HEK293 (cell line): ENCODE measurements around the gene POGLUT2.

ENCODE experiments used
- CTCF ChIA-PET: fragments of 350-600 bp; formaldehyde crosslinking; extraction: SDS; loops from one replicate; lab custom pipeline; 2021; ENCODE audit warnings: antibody characterized with exemption; lab: Yijun Ruan, JAX
- POLR2A ChIA-PET: fragments of 300-600 bp; formaldehyde crosslinking; extraction: SDS; loops from one replicate; lab custom pipeline; 2020; ENCODE audit warnings: antibody characterized with exemption, inconsistent platforms; lab: Yijun Ruan, JAX
- H3K27ac ChIP-seq: fragments of 200-500 bp; sonication (Bioruptor generic); 2 replicates; pipeline ENCODE4 v1.5.1; 2014; ENCODE audit warnings: low read depth, low read length, control low read depth, inconsistent platforms; ENCODE audit errors: extremely low read depth
- H3K36me3 ChIP-seq, 2 experiments: fragments of 200-500 bp in 1 of 2; sonication (Bioruptor generic) in 1 of 2; 1 replicate in 1 of 2; 2 replicates in 1 of 2; pipeline ENCODE4 v1.5.1; 2014 to 2017; ENCODE audit warnings: inconsistent platforms in 2 of 2, low read length in 2 of 2; ENCODE audit not compliant: control insufficient read depth in 2 of 2, insufficient read depth in 1 of 2
- H3K4me1 ChIP-seq: fragments of 200-500 bp; sonication (Bioruptor generic); 2 replicates; pipeline ENCODE4 v1.5.1; 2014; ENCODE audit warnings: mild to moderate bottlenecking, low read length, inconsistent platforms; ENCODE audit not compliant: control insufficient read depth, insufficient read depth
- H3K4me3 ChIP-seq: 2 replicates; pipeline ENCODE4 v1.5.1; 2011; ENCODE audit warnings: low read depth, mild to moderate bottlenecking, control low read depth, low read length, moderate library complexity
- H3K9me3 ChIP-seq: fragments of 200-500 bp; sonication (Bioruptor generic); 2 replicates; pipeline ENCODE4 v1.5.1; 2014; ENCODE audit warnings: low read depth, low read length, inconsistent platforms; ENCODE audit not compliant: control insufficient read depth, insufficient read depth
- KLF1 ChIP-seq: fragments of 450-650 bp; formaldehyde crosslinking; IDR thresholded peaks from 2 replicates; pipeline ENCODE4 v1.5.1; 2016; ENCODE audit warnings: missing biosample characterization, missing genetic modification characterization
- ZBTB21 ChIP-seq: fragments of 450-650 bp; formaldehyde crosslinking; IDR thresholded peaks from 2 replicates; pipeline ENCODE4 v1.5.1; 2017; ENCODE audit warnings: missing biosample characterization, missing genetic modification characterization
- ZBTB7A ChIP-seq: fragments of 450-650 bp; formaldehyde crosslinking; IDR thresholded peaks from 2 replicates; pipeline ENCODE4 v1.5.1; 2016; ENCODE audit warnings: low read depth, missing biosample characterization, missing genetic modification characterization
- ZNF211 ChIP-seq: fragments of 450-650 bp; formaldehyde crosslinking; IDR thresholded peaks from 2 replicates; pipeline ENCODE4 v1.5.1; 2016; ENCODE audit warnings: low read depth, missing biosample characterization, missing genetic modification characterization
- ZNF214 ChIP-seq: fragments of 450-650 bp; formaldehyde crosslinking; IDR thresholded peaks from 2 replicates; pipeline ENCODE4 v1.5.1; 2017; ENCODE audit warnings: missing biosample characterization, mild to moderate bottlenecking, missing genetic modification characterization, borderline replicate concordance
- ZNF239 ChIP-seq: fragments of 450-650 bp; formaldehyde crosslinking; IDR thresholded peaks from 2 replicates; pipeline ENCODE4 v1.5.1; 2016; ENCODE audit warnings: missing biosample characterization, missing genetic modification characterization
- ZNF292 ChIP-seq: fragments of 450-650 bp; formaldehyde crosslinking; IDR thresholded peaks from 2 replicates; pipeline ENCODE4 v1.5.1; 2016; ENCODE audit warnings: low read depth, missing biosample characterization, missing genetic modification characterization, borderline replicate concordance
- ZNF558 ChIP-seq: fragments of 450-650 bp; formaldehyde crosslinking; IDR thresholded peaks from 2 replicates; pipeline ENCODE4 v1.5.1; 2016; ENCODE audit warnings: missing biosample characterization, missing genetic modification characterization
- ZNF571 ChIP-seq: fragments of 450-650 bp; formaldehyde crosslinking; IDR thresholded peaks from 2 replicates; pipeline ENCODE4 v1.5.0; 2017; ENCODE audit warnings: missing biosample characterization, missing genetic modification characterization
- ZNF654 ChIP-seq: fragments of 450-650 bp; formaldehyde crosslinking; IDR thresholded peaks from 2 replicates; pipeline ENCODE4 v1.5.1; 2016; ENCODE audit warnings: low read depth, missing biosample characterization, missing genetic modification characterization
- ZNF670 ChIP-seq: fragments of 450-650 bp; formaldehyde crosslinking; IDR thresholded peaks from 2 replicates; pipeline ENCODE4 v1.5.1; 2016; ENCODE audit warnings: missing biosample characterization, missing genetic modification characterization, low read depth
- ZNF747 ChIP-seq: fragments of 450-650 bp; formaldehyde crosslinking; IDR thresholded peaks from 2 replicates; pipeline ENCODE4 v1.5.1; 2016; ENCODE audit warnings: missing biosample characterization, missing genetic modification characterization
- ZSCAN16 ChIP-seq: fragments of 450-650 bp; formaldehyde crosslinking; IDR thresholded peaks from 2 replicates; pipeline ENCODE4 v1.5.1; 2016; ENCODE audit warnings: missing biosample characterization, missing genetic modification characterization
- TF ChIP-seq, protein P1 (sequence below): fragments of 450-650 bp; formaldehyde crosslinking; IDR thresholded peaks from 2 replicates; pipeline ENCODE4 v1.5.1; 2016; ENCODE audit warnings: missing biosample characterization, missing genetic modification characterization
- TF ChIP-seq, protein P2 (sequence below): fragments of 450-650 bp; formaldehyde crosslinking; IDR thresholded peaks from 2 replicates; pipeline ENCODE4 v1.5.0; 2017; ENCODE audit warnings: missing biosample characterization, missing genetic modification characterization, borderline replicate concordance
- TF ChIP-seq, protein P3 (sequence below): fragments of 450-650 bp; formaldehyde crosslinking; IDR thresholded peaks from 2 replicates; pipeline ENCODE4 v1.5.1; 2016; ENCODE audit warnings: missing biosample characterization, missing genetic modification characterization
- TF ChIP-seq, protein P4 (sequence below): fragments of 450-650 bp; formaldehyde crosslinking; IDR thresholded peaks from 2 replicates; pipeline ENCODE4 v1.5.1; 2016; ENCODE audit warnings: missing biosample characterization, missing genetic modification characterization
- TF ChIP-seq, protein P5 (sequence below): fragments of 450-650 bp; formaldehyde crosslinking; IDR thresholded peaks from 2 replicates; pipeline ENCODE4 v1.5.1; 2017; ENCODE audit warnings: missing biosample characterization, missing genetic modification characterization

The POGLUT2 gene

DNA sequence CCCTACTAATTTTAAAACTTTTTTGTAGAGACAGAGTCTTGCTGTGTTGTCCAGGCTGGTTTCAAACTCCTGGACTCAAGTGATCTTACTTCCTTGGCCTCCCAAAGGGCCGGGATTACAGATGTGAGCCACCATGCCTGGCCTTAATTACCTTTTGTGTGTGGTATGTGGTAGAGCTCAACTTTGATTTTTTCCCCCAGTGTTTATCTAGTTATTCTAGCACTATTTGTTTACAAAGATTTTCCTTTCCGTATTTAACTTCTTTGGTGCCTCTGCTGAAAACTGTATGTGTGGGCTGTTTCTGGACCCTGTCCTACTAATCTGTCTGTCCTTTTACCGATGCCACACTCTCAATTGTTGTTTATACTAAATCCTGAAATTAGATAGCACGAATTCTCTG is 37.7 kb upstream of the POGLUT2 start (continued):
- no peak for TF ChIP-seq ZNF747 (tag by site-specific recombination)
- no peak for TF ChIP-seq ZNF654 (tag by site-specific recombination)
- TF ChIP-seq ZNF558: no peak
- no peak for TF ChIP-seq ZNF214 (tag by site-specific recombination)

DNA sequence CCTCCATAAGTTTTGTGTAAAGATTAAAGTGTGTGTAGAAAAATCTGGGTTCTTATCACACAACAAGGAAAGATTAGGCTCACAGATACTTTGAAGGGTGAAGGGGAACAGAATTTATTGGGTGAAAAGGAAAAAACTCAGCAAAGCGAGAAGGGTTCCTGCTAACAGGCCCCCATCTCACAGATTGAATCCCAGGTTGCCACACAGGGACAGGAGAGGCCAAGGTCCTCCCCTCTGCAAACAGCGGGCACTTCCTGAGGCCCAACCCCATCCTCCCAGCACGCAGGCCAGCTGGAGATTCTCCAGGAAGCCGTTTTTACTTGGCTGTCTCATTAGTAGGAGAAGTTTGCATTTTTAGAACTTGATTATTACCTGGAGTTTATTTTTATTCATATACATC is 31.9 kb upstream of the POGLUT2 start:
- TF ChIP-seq, protein P1, sequence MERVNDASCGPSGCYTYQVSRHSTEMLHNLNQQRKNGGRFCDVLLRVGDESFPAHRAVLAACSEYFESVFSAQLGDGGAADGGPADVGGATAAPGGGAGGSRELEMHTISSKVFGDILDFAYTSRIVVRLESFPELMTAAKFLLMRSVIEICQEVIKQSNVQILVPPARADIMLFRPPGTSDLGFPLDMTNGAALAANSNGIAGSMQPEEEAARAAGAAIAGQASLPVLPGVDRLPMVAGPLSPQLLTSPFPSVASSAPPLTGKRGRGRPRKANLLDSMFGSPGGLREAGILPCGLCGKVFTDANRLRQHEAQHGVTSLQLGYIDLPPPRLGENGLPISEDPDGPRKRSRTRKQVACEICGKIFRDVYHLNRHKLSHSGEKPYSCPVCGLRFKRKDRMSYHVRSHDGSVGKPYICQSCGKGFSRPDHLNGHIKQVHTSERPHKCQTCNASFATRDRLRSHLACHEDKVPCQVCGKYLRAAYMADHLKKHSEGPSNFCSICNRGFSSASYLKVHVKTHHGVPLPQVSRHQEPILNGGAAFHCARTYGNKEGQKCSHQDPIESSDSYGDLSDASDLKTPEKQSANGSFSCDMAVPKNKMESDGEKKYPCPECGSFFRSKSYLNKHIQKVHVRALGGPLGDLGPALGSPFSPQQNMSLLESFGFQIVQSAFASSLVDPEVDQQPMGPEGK (tag by site-specific recombination): no peak
- TF ChIP-seq ZNF211 (tag by site-specific recombination) (no peak), ZBTB21 (tag by site-specific recombination) (no peak), ZBTB7A (no peak), ZNF239 (tag by site-specific recombination) (no peak), KLF1 (tag by site-specific recombination) (no peak), ZNF292 (tag by site-specific recombination) (no peak), ZSCAN16 (tag by site-specific recombination) (no peak), ZNF670 (tag by site-specific recombination) (no peak), ZNF571 (tag by site-specific recombination) (no peak)
- TF ChIP-seq, protein P2, sequence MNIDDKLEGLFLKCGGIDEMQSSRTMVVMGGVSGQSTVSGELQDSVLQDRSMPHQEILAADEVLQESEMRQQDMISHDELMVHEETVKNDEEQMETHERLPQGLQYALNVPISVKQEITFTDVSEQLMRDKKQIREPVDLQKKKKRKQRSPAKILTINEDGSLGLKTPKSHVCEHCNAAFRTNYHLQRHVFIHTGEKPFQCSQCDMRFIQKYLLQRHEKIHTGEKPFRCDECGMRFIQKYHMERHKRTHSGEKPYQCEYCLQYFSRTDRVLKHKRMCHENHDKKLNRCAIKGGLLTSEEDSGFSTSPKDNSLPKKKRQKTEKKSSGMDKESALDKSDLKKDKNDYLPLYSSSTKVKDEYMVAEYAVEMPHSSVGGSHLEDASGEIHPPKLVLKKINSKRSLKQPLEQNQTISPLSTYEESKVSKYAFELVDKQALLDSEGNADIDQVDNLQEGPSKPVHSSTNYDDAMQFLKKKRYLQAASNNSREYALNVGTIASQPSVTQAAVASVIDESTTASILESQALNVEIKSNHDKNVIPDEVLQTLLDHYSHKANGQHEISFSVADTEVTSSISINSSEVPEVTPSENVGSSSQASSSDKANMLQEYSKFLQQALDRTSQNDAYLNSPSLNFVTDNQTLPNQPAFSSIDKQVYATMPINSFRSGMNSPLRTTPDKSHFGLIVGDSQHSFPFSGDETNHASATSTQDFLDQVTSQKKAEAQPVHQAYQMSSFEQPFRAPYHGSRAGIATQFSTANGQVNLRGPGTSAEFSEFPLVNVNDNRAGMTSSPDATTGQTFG (tag by site-specific recombination): no peak
- TF ChIP-seq, protein P3, sequence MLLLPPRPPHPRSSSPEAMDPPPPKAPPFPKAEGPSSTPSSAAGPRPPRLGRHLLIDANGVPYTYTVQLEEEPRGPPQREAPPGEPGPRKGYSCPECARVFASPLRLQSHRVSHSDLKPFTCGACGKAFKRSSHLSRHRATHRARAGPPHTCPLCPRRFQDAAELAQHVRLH: no peak
- TF ChIP-seq, protein P4, sequence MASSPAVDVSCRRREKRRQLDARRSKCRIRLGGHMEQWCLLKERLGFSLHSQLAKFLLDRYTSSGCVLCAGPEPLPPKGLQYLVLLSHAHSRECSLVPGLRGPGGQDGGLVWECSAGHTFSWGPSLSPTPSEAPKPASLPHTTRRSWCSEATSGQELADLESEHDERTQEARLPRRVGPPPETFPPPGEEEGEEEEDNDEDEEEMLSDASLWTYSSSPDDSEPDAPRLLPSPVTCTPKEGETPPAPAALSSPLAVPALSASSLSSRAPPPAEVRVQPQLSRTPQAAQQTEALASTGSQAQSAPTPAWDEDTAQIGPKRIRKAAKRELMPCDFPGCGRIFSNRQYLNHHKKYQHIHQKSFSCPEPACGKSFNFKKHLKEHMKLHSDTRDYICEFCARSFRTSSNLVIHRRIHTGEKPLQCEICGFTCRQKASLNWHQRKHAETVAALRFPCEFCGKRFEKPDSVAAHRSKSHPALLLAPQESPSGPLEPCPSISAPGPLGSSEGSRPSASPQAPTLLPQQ (tag by site-specific recombination): no peak
- TF ChIP-seq, protein P5, sequence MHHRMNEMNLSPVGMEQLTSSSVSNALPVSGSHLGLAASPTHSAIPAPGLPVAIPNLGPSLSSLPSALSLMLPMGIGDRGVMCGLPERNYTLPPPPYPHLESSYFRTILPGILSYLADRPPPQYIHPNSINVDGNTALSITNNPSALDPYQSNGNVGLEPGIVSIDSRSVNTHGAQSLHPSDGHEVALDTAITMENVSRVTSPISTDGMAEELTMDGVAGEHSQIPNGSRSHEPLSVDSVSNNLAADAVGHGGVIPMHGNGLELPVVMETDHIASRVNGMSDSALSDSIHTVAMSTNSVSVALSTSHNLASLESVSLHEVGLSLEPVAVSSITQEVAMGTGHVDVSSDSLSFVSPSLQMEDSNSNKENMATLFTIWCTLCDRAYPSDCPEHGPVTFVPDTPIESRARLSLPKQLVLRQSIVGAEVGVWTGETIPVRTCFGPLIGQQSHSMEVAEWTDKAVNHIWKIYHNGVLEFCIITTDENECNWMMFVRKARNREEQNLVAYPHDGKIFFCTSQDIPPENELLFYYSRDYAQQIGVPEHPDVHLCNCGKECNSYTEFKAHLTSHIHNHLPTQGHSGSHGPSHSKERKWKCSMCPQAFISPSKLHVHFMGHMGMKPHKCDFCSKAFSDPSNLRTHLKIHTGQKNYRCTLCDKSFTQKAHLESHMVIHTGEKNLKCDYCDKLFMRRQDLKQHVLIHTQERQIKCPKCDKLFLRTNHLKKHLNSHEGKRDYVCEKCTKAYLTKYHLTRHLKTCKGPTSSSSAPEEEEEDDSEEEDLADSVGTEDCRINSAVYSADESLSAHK (tag by site-specific recombination): no peak
- H3K9me3 ChIP-seq: no peaks in the 10 kb centered on the region
- CTCF ChIA-PET: interaction anchor here (0.8 kb wide), 1 partner anchor 963 kb away, joined by 4 read pairs; no protein-coding TSS in a partner anchor
- POLR2A ChIA-PET: no interaction called here
- H3K4me3 ChIP-seq: no peak overlapping the region
- no peak overlapping the region for H3K27ac ChIP-seq
- H3K36me3 ChIP-seq: peaks cover 6 to 39% of the 10 kb centered on the region in 2 experiments
- no peaks in the 10 kb centered on the region for H3K4me1 ChIP-seq
